ENCODE measurements around the gene HDX. TPM values are rescaled to one million over a fixed set of nuclear protein-coding genes. Genes with fewer than 3 reads are reported as not detected.
"Not testable (repeated sequence)": the region's sequence is repeated elsewhere in the genome, so short reads cannot be mapped to it uniquely, and the experiment has no call there.

HDX gene
- 8.7 and 8.8 TPM in 2 replicates for total RNA-seq (2014; rRNA removed; shearing (Covaris generic))
- polyA plus RNA-seq (2014; cell fraction: nucleus; rRNA removed) = 1.4 and 3.7 TPM in 2 replicates

GRCh38 chrX:84501798-84502628 is at the start of gene HDX:
Gene HDX, minus strand, starts transcription at chrX:84502453. Its CDS starts 27,056 bp downstream, at chrX:84475397.
- peak; percentile 84 for DNase-seq (ENCODE audit: extremely low read depth, low read depth)

GRCh38 chrX:84541315-84541714 is 39.1 kb upstream of the HDX start:
- not testable (repeated sequence) for DNase-seq (ENCODE audit: extremely low read depth, low read depth)

GRCh38 chrX:84537627-84538026 is 35.4 kb upstream of the HDX start:
- not testable (repeated sequence) for DNase-seq (ENCODE audit: extremely low read depth, low read depth)

GRCh38 chrX:84488426-84488825 is 13.8 kb downstream of the HDX start:
- no peak for DNase-seq (ENCODE audit: extremely low read depth, low read depth)

- DNase-seq (ENCODE audit: extremely low read depth, low read depth) = no peak
Measured at GRCh38 chrX:84487365-84488353, 14.6 kb downstream of the HDX start.

GRCh38 chrX:84479086-84479485 is 23.2 kb downstream of the HDX start:
- no peak for DNase-seq (ENCODE audit: extremely low read depth, low read depth)

GRCh38 chrX:84477114-84477513 is 25.1 kb downstream of the HDX start:
- no peak for DNase-seq (ENCODE audit: extremely low read depth, low read depth)

- DNase-seq (ENCODE audit: extremely low read depth, low read depth) = no peak
Measured at GRCh38 chrX:84475596-84475995, 26.7 kb downstream of the HDX start.

- no peak for DNase-seq (ENCODE audit: extremely low read depth, low read depth)
Measured at GRCh38 chrX:84475101-84475500, 27.2 kb downstream of the HDX start.

- DNase-seq (ENCODE audit: extremely low read depth, low read depth) = no peak
Measured at GRCh38 chrX:84469226-84469625, 33.0 kb downstream of the HDX start.

GRCh38 chrX:84467898-84468297 is 34.4 kb downstream of the HDX start:
- no peak for DNase-seq (ENCODE audit: extremely low read depth, low read depth)

GRCh38 chrX:84453351-84454246 is 48.7 kb downstream of the HDX start:
- DNase-seq (ENCODE audit: extremely low read depth, low read depth) = no peak

- DNase-seq (ENCODE audit: extremely low read depth, low read depth) = no peak
Measured at GRCh38 chrX:84441143-84441542, 61.1 kb downstream of the HDX start.

- no peak for DNase-seq (ENCODE audit: extremely low read depth, low read depth)
Measured at GRCh38 chrX:84415140-84415539, 87.1 kb downstream of the HDX start.

- DNase-seq (ENCODE audit: extremely low read depth, low read depth) = no peak
Measured at GRCh38 chrX:84363663-84364062, 138.6 kb downstream of the HDX start.

- DNase-seq (ENCODE audit: extremely low read depth, low read depth) = no peak
Measured at GRCh38 chrX:84363051-84363450, 139.2 kb downstream of the HDX start.

- DNase-seq (ENCODE audit: extremely low read depth, low read depth) = no peak
Measured at GRCh38 chrX:84362184-84362838, 139.9 kb downstream of the HDX start.

GRCh38 chrX:84358271-84358670 is 144.0 kb downstream of the HDX start:
- DNase-seq (ENCODE audit: extremely low read depth, low read depth) = no peak

- no peak for DNase-seq (ENCODE audit: extremely low read depth, low read depth)
Measured at GRCh38 chrX:84357296-84357695, 145.0 kb downstream of the HDX start.

GRCh38 chrX:84340968-84341367 is 161.3 kb downstream of the HDX start:
- DNase-seq (ENCODE audit: extremely low read depth, low read depth) = no peak
